Endodermal cell (in vitro differentiated cells): ENCODE data around the gene GUCY2C. TPM values are rescaled to one million over a fixed set of nuclear protein-coding genes. Genes with fewer than 3 reads are reported as not detected.

Source experiments
- DNase-seq: peaks from one replicate; pipeline ENCODE4 v3.0.0-alpha.2; 2017
- H3K27ac ChIP-seq: 2 replicates; pipeline ENCODE4 v1.5.1; 2013; ENCODE audit warnings: mild to moderate bottlenecking, low read depth, low read length, moderate library complexity
- H3K27me3 ChIP-seq: 2 replicates; pipeline ENCODE4 v1.6.1; 2013; ENCODE audit warnings: mild to moderate bottlenecking, low read length, moderate library complexity; ENCODE audit not compliant: insufficient read depth, control insufficient read depth, poor library complexity, severe bottlenecking
- H3K36me3 ChIP-seq: 2 replicates; pipeline ENCODE4 v1.7.0; 2013; ENCODE audit warnings: mild to moderate bottlenecking, low read length, moderate library complexity; ENCODE audit not compliant: control insufficient read depth, insufficient read depth
- H3K4me1 ChIP-seq: one replicate; pipeline ENCODE4 v1.7.0; 2013; ENCODE audit warnings: low read length; ENCODE audit not compliant: control insufficient read depth, insufficient read depth
- H3K4me3 ChIP-seq: 2 replicates; pipeline ENCODE4 v1.5.1; 2013; ENCODE audit warnings: mild to moderate bottlenecking, low read length, moderate library complexity
- H3K9ac ChIP-seq: 2 replicates; pipeline ENCODE4 v1.6.1; 2013; ENCODE audit warnings: mild to moderate bottlenecking, low read length, moderate library complexity; ENCODE audit not compliant: poor library complexity, severe bottlenecking; ENCODE audit errors: extremely low read depth
- H3K9me3 ChIP-seq: 2 replicates; pipeline ENCODE4 v1.6.1; 2013; ENCODE audit warnings: mild to moderate bottlenecking, low read length, moderate library complexity; ENCODE audit not compliant: control insufficient read depth
- H3K27ac Mint-ChIP-seq: 2 replicates; pipeline ENCODE4 v1.8.0; 2020; ENCODE audit warnings: mixed read lengths
- H3K27me3 Mint-ChIP-seq: 2 replicates; pipeline ENCODE4 v1.8.0; 2021; ENCODE audit warnings: mild to moderate bottlenecking, mixed read lengths; ENCODE audit not compliant: insufficient read depth
- H3K36me3 Mint-ChIP-seq: 2 replicates; pipeline ENCODE4 v1.8.0; 2020; ENCODE audit warnings: low read depth, mixed read lengths
- H3K4me1 Mint-ChIP-seq: 2 replicates; pipeline ENCODE4 v1.8.0; 2020; ENCODE audit warnings: mixed read lengths
- H3K4me3 Mint-ChIP-seq: 2 replicates; pipeline ENCODE4 v1.8.0; 2020; ENCODE audit warnings: mild to moderate bottlenecking, moderate library complexity, mixed read lengths
- H3K9me3 Mint-ChIP-seq: 2 replicates; pipeline ENCODE4 v1.8.0; 2020; ENCODE audit warnings: mild to moderate bottlenecking, mixed read lengths
- WGBS, 2 experiments: methylation state at CpG; one replicate each; pipeline versions ENCODE4 v1.1.5 to v1.1.7; 2013; ENCODE audit warnings: missing lambda C conversion rate in 2 of 2, mixed read lengths in 1 of 2; ENCODE audit not compliant: insufficient coverage in 1 of 2, insufficient read length in 1 of 2; 5-methylcytosine and 5-hydroxymethylcytosine counted together
- total RNA-seq, 2 donors: library from RNA; stranded (reverse); fragmentation: NEBNext Ultra II Directional in 1 of 2; extraction: Animal tissue kit (Norgen Biotek cat#: 25700) in 1 of 2; gene quantifications; 2 replicates in 1 of 2; 3 replicates in 1 of 2; pipeline ENCODE4 v1.2.1, GENCODE V29; 2021
- TF ChIP-seq, protein P1 (sequence below): fragments of 200-600 bp; sonication (generic); conservative IDR thresholded peaks from 2 replicates; pipeline ENCODE4 v1.5.0; 2021; ENCODE audit warnings: antibody characterized with exemption, mild to moderate bottlenecking

The GUCY2C gene
- total RNA-seq, 2 donors from 2014 or later = 1.4 to 2.4 TPM

DNA sequence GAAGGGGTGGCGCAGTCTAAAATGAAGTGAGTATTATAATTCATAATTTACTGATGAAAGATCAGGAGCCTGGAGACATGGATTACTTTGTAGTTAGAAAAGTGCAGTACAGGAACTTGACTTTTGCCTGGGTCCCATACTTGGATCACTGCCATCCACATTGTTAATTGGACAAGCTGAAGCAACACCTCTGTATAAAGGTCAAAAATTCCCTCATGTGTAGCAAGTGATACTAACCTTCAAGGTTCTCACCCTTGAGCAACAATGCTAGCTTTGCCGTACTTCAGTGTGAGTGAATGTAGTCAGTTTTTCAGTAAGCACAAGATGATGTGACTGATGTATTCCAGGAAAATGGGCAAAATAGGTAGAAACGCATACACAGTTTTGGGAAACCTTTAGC, 84.1 kb downstream of the GUCY2C start:
- no peak overlapping the region for H3K4me3 Mint-ChIP-seq
- H3K4me1 Mint-ChIP-seq = no peaks in the 10 kb centered on the region
- peaks cover 12% of the 10 kb centered on the region for H3K9me3 ChIP-seq
- no peak overlapping the region for H3K27ac ChIP-seq
- no peaks in the 10 kb centered on the region for H3K36me3 ChIP-seq
- H3K27me3 ChIP-seq = no peaks in the 10 kb centered on the region
- no peak overlapping the region for H3K9ac ChIP-seq
- no peak for DNase-seq
- TF ChIP-seq, protein P1, sequence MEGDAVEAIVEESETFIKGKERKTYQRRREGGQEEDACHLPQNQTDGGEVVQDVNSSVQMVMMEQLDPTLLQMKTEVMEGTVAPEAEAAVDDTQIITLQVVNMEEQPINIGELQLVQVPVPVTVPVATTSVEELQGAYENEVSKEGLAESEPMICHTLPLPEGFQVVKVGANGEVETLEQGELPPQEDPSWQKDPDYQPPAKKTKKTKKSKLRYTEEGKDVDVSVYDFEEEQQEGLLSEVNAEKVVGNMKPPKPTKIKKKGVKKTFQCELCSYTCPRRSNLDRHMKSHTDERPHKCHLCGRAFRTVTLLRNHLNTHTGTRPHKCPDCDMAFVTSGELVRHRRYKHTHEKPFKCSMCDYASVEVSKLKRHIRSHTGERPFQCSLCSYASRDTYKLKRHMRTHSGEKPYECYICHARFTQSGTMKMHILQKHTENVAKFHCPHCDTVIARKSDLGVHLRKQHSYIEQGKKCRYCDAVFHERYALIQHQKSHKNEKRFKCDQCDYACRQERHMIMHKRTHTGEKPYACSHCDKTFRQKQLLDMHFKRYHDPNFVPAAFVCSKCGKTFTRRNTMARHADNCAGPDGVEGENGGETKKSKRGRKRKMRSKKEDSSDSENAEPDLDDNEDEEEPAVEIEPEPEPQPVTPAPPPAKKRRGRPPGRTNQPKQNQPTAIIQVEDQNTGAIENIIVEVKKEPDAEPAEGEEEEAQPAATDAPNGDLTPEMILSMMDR = no peak
- no peaks in the 10 kb centered on the region for H3K27me3 Mint-ChIP-seq
- H3K27ac Mint-ChIP-seq = no peak overlapping the region
- H3K4me3 ChIP-seq = no peak overlapping the region
- peaks cover 23% of the 10 kb centered on the region for H3K9me3 Mint-ChIP-seq
- H3K36me3 Mint-ChIP-seq = no peaks in the 10 kb centered on the region
- H3K4me1 ChIP-seq = no peaks in the 10 kb centered on the region
- 94 to 98% methylated on average over 2 of the region's 3 CpGs for WGBS, 2 experiments

DNA sequence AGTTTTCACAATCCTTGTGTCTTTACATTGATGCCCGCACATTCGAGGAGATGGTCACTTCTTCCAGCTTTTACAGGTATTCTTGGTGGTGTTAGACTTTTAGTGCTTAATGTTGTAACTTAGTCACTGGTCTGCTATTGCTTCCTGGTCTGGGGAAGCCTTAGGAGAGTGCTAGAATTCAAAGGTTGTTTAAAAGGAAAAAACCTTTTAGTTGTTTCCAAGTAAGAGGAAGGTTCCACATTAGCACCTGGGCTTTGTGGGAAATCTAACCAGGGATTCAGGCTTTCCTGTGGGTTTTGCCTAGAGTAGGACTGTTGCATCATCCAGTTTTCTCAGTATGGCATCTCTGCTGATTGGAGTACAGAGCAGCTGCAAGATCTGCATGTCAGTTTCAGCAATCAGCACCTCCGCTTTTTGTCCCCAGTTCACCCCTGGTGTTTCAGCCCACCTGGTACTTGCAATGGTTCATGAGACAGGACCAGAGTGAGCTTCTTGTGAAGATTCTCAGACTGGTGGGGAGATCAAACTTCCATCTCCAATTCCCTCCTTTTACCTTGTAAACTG, 84.7 kb downstream of the GUCY2C start:
- H3K27me3 ChIP-seq = no peaks in the 10 kb centered on the region
- TF ChIP-seq, protein P1 = no peak
- Mint-ChIP-seq H3K27me3 (no peaks in the 10 kb centered on the region), H3K36me3 (no peaks in the 10 kb centered on the region), H3K4me3 (no peak overlapping the region), H3K27ac (no peak overlapping the region), H3K4me1 (no peaks in the 10 kb centered on the region), H3K9me3 (peaks cover 27% of the 10 kb centered on the region)
- no peaks in the 10 kb centered on the region for H3K4me1 ChIP-seq
- H3K9me3 ChIP-seq = peaks cover 12% of the 10 kb centered on the region
- WGBS, 2 experiments = 83 to 91% methylated on average over 1 to 3 of the region's 3 CpGs
- no peak overlapping the region for H3K9ac ChIP-seq
- no peak for DNase-seq
- no peak overlapping the region for H3K4me3 ChIP-seq
- H3K36me3 ChIP-seq = no peaks in the 10 kb centered on the region
- H3K27ac ChIP-seq = no peak overlapping the region

DNA sequence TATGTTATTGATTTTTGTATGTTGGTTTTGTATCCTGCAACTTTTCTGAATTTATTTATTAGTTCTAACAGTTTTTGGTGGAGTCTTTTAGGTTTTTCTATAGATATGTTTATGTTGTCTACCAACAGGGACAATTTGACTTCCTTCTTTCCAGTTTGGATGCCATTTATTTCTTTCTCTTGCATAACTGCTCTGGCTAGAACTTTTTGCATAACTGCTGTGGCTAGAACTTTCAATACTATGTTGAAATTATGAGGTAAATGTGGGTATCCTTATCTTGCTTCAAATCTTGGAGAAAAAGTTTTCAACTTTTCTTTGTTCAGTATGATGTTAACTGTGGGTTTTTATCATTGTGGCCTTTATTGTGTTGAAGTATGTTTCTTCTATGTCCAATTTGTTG, 88.8 kb downstream of the GUCY2C start:
- H3K27me3 Mint-ChIP-seq = no peaks in the 10 kb centered on the region

More for the DNA sequence above, 88.8 kb downstream of the GUCY2C start:
- peaks cover 54% of the 10 kb centered on the region for H3K9me3 Mint-ChIP-seq
- peaks cover 2% of the 10 kb centered on the region for H3K36me3 Mint-ChIP-seq
- no peaks in the 10 kb centered on the region for H3K4me1 Mint-ChIP-seq
- no peak overlapping the region for H3K27ac ChIP-seq
- H3K4me1 ChIP-seq = no peaks in the 10 kb centered on the region
- no peak for DNase-seq
- TF ChIP-seq, protein P1 = no peak
- H3K9ac ChIP-seq = no peak overlapping the region
- H3K27ac Mint-ChIP-seq = no peak overlapping the region
- H3K9me3 ChIP-seq = peaks cover 21% of the 10 kb centered on the region
- no peaks in the 10 kb centered on the region for H3K36me3 ChIP-seq
- no peak overlapping the region for H3K4me3 ChIP-seq
- H3K4me3 Mint-ChIP-seq = no peak overlapping the region
- H3K27me3 ChIP-seq = no peaks in the 10 kb centered on the region
